H9 (cell line): ENCODE measurements around the gene MAT2A. TPM values are rescaled to one million over a fixed set of nuclear protein-coding genes. Genes with fewer than 3 reads are reported as not detected.

Experiments
- DNase-seq: peaks from one replicate; pipeline ENCODE4 v3.0.0-alpha.2; 2017
- H2AFZ ChIP-seq: one replicate; pipeline ENCODE4 v1.6.1; 2013; ENCODE audit warnings: mild to moderate bottlenecking, low read length, control low read depth, moderate library complexity
- H2AK5ac ChIP-seq: 2 replicates; pipeline ENCODE4 v1.6.1; 2013; ENCODE audit warnings: low read length, control low read depth, mixed read lengths; ENCODE audit not compliant: insufficient read length
- H2BK120ac ChIP-seq: one replicate; pipeline ENCODE4 v1.6.1; 2013; ENCODE audit warnings: low read depth, mild to moderate bottlenecking, low read length, control low read depth, inconsistent platforms; ENCODE audit not compliant: poor library complexity, severe bottlenecking
- H2BK12ac ChIP-seq: 2 replicates; pipeline ENCODE4 v1.6.1; 2013; ENCODE audit warnings: low read length, control low read depth, mixed read lengths, low read depth; ENCODE audit not compliant: insufficient read length
- H2BK15ac ChIP-seq: 2 replicates; pipeline ENCODE4 v1.6.1; 2013; ENCODE audit warnings: low read depth, low read length, control low read depth
- H2BK20ac ChIP-seq: one replicate; pipeline ENCODE4 v1.6.1; 2013; ENCODE audit warnings: low read depth, mild to moderate bottlenecking, low read length, control low read depth, inconsistent platforms; ENCODE audit not compliant: poor library complexity, severe bottlenecking
- H2BK5ac ChIP-seq: 2 replicates; pipeline ENCODE4 v1.6.1; 2013; ENCODE audit warnings: low read length, control low read depth, mixed read lengths; ENCODE audit not compliant: insufficient read length
- H3K14ac ChIP-seq: 2 replicates; pipeline ENCODE4 v1.6.1; 2013; ENCODE audit warnings: low read length, control low read depth; ENCODE audit not compliant: insufficient read depth
- H3K18ac ChIP-seq: 2 replicates; pipeline ENCODE4 v1.6.1; 2013; ENCODE audit warnings: low read depth, mild to moderate bottlenecking, mixed read lengths, low read length, control low read depth; ENCODE audit not compliant: insufficient read length
- H3K23ac ChIP-seq: 2 replicates; pipeline ENCODE4 v1.6.1; 2013; ENCODE audit warnings: low read length, control low read depth, mixed read lengths, low read depth; ENCODE audit not compliant: insufficient read length
- H3K23me2 ChIP-seq: 2 replicates; pipeline ENCODE4 v1.6.1; 2013; ENCODE audit warnings: low read depth, mild to moderate bottlenecking, mixed read lengths, low read length, control low read depth; ENCODE audit not compliant: insufficient read length, poor library complexity, severe bottlenecking
- H3K27ac ChIP-seq: 2 replicates; pipeline ENCODE4 v1.5.1; 2013; ENCODE audit warnings: low read length, control low read depth, mixed read lengths, low read depth; ENCODE audit not compliant: insufficient read length
- H3K27me3 ChIP-seq: 2 replicates; pipeline ENCODE4 v1.6.1; 2013; ENCODE audit warnings: low read length, control low read depth, inconsistent platforms; ENCODE audit not compliant: insufficient read depth
- H3K4ac ChIP-seq: 2 replicates; pipeline ENCODE4 v1.6.1; 2013; ENCODE audit warnings: low read depth, mild to moderate bottlenecking, control low read depth, inconsistent platforms, low read length, moderate library complexity
- H3K4me1 ChIP-seq: 2 replicates; pipeline ENCODE4 v1.6.1; 2013; ENCODE audit warnings: low read length, control low read depth, inconsistent platforms; ENCODE audit not compliant: insufficient read depth
- H3K4me2 ChIP-seq: 2 replicates; pipeline ENCODE4 v1.6.1; 2013; ENCODE audit warnings: low read length, control low read depth, mixed read lengths; ENCODE audit not compliant: insufficient read length, insufficient read depth
- H3K56ac ChIP-seq: 2 replicates; pipeline ENCODE4 v1.6.1; 2013; ENCODE audit warnings: low read depth, mild to moderate bottlenecking, mixed read lengths, low read length, control low read depth; ENCODE audit not compliant: insufficient read length
- H3K79me1 ChIP-seq: 2 replicates; pipeline ENCODE4 v1.6.1; 2013; ENCODE audit warnings: low read depth, mild to moderate bottlenecking, moderate library complexity, low read length, control low read depth, inconsistent platforms; ENCODE audit not compliant: insufficient read depth, poor library complexity, severe bottlenecking
- H3K79me2 ChIP-seq: 2 replicates; pipeline ENCODE4 v1.6.1; 2013; ENCODE audit warnings: low read length, control low read depth, inconsistent platforms; ENCODE audit not compliant: insufficient read depth
- H3K9ac ChIP-seq: 2 replicates; pipeline ENCODE4 v1.6.1; 2013; ENCODE audit warnings: low read length, control low read depth, mixed read lengths; ENCODE audit not compliant: insufficient read length; ENCODE audit errors: extremely low read depth
- H3K9me3 ChIP-seq: one replicate; pipeline ENCODE4 v1.6.1; 2013; ENCODE audit warnings: low read depth, low read length, inconsistent platforms; ENCODE audit not compliant: control insufficient read depth
- H3T11ph ChIP-seq: one replicate; pipeline ENCODE4 v1.6.1; 2013; ENCODE audit warnings: mild to moderate bottlenecking, low read length, control low read depth, inconsistent platforms
- H4K20me1 ChIP-seq: one replicate; pipeline ENCODE4 v1.6.1; 2013; ENCODE audit not compliant: control insufficient read depth, insufficient read length, insufficient read depth
- H4K5ac ChIP-seq: 2 replicates; pipeline ENCODE4 v1.6.1; 2013; ENCODE audit warnings: low read depth, mild to moderate bottlenecking, mixed read lengths, low read length, control low read depth; ENCODE audit not compliant: insufficient read length
- H4K8ac ChIP-seq: replicated peaks from 2 replicates; pipeline ENCODE4 v1.6.1; 2013; ENCODE audit warnings: low read length, control low read depth, mixed read lengths, low read depth; ENCODE audit not compliant: insufficient read length
- H4K91ac ChIP-seq: 2 replicates; pipeline ENCODE4 v1.6.1; 2013; ENCODE audit warnings: low read depth, mild to moderate bottlenecking, moderate library complexity, mixed read lengths, low read length, control low read depth; ENCODE audit not compliant: insufficient read length
- H3K27ac Mint-ChIP-seq, 3 experiments: 2 replicates in 2 of 3; 3 replicates in 1 of 3; pipeline ENCODE4 v1.8.0; 2020 to 2021; ENCODE audit warnings: mixed read lengths in 3 of 3, mild to moderate bottlenecking in 1 of 3, moderate library complexity in 1 of 3
- H3K27me3 Mint-ChIP-seq: 2 replicates; pipeline ENCODE4 v1.8.0; 2021; ENCODE audit warnings: low read depth, mild to moderate bottlenecking, moderate library complexity, mixed read lengths
- H3K36me3 Mint-ChIP-seq, 3 experiments: 2 replicates in 2 of 3; 3 replicates in 1 of 3; pipeline ENCODE4 v1.8.0; 2020 to 2021; ENCODE audit warnings: low read depth in 3 of 3, mixed read lengths in 3 of 3; ENCODE audit not compliant: insufficient read depth in 1 of 3
- H3K4me1 Mint-ChIP-seq, 2 experiments: 2 replicates each; pipeline ENCODE4 v1.8.0; 2020; ENCODE audit warnings: mixed read lengths in 2 of 2
- H3K4me3 Mint-ChIP-seq, 2 experiments: 2 replicates in 1 of 2; 3 replicates in 1 of 2; pipeline ENCODE4 v1.8.0; 2020 to 2021; ENCODE audit warnings: mild to moderate bottlenecking in 2 of 2, mixed read lengths in 2 of 2, moderate library complexity in 1 of 2
- H3K9me3 Mint-ChIP-seq, 2 experiments: 2 replicates in 1 of 2; 3 replicates in 1 of 2; pipeline ENCODE4 v1.8.0; 2020; ENCODE audit warnings: mild to moderate bottlenecking in 2 of 2, mixed read lengths in 2 of 2, moderate library complexity in 1 of 2
- WGBS: extraction: QIAGEN DNeasy Blood & Tissue Kit; methylation state at CpG from one replicate; pipeline ENCODE4 v1.1.7; 2013; ENCODE audit warnings: missing lambda C conversion rate, low lambda C conversion rate, mixed read lengths; ENCODE audit not compliant: insufficient read length; ENCODE audit errors: extremely low coverage; 5-methylcytosine and 5-hydroxymethylcytosine counted together
- total RNA-seq: library from RNA; stranded (reverse); gene quantifications from 2 replicates; pipeline ENCODE4 v1.2.1, GENCODE V29; 2021
- TF ChIP-seq, protein P1 (sequence below): fragments of 200-600 bp; sonication (generic); conservative IDR thresholded peaks from 3 replicates; pipeline ENCODE4 v1.8.0; 2021; ENCODE audit warnings: antibody characterized with exemption, mild to moderate bottlenecking

MAT2A gene
- total RNA-seq, 1 experiment from 2014 or later: 459 TPM

DNA sequence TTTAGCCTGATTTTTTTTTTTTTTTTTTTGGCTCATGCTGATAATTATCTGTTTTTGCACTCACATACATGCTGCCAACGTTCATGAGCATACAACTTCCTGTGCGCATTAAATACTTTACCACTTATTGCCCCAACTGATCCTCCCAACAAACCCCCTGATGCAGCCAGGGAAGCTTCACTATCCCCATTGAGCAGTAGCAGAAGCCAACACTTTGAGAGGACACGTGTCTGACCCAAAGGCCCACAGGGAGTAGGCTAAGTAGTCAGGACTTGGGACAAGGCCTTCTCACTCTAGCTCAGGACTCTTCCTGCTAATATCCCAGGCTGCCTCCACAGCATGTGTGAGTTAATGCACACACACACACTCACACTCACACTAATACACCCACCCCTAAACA is 36.2 kb upstream of the MAT2A start:
- no peak overlapping the region for H3K56ac ChIP-seq
- no peak overlapping the region for H3K4me2 ChIP-seq
- H2AK5ac ChIP-seq: no peak overlapping the region
- H4K8ac ChIP-seq: no peak overlapping the region
- no peak overlapping the region for H2BK120ac ChIP-seq
- peaks cover 0 to 3% of the 10 kb centered on the region in 2 experiments; a peak in 1 of 5 replicates for H3K9me3 Mint-ChIP-seq
- DNase-seq: no peak
- no peaks in the 10 kb centered on the region for H3K27me3 Mint-ChIP-seq
- no peak overlapping the region; a peak in 1 of 5 replicates for H3K4me3 Mint-ChIP-seq
- H3K79me2 ChIP-seq: no peaks in the 10 kb centered on the region
- no peaks in the 10 kb centered on the region for H3K79me1 ChIP-seq
- TF ChIP-seq, protein P1, sequence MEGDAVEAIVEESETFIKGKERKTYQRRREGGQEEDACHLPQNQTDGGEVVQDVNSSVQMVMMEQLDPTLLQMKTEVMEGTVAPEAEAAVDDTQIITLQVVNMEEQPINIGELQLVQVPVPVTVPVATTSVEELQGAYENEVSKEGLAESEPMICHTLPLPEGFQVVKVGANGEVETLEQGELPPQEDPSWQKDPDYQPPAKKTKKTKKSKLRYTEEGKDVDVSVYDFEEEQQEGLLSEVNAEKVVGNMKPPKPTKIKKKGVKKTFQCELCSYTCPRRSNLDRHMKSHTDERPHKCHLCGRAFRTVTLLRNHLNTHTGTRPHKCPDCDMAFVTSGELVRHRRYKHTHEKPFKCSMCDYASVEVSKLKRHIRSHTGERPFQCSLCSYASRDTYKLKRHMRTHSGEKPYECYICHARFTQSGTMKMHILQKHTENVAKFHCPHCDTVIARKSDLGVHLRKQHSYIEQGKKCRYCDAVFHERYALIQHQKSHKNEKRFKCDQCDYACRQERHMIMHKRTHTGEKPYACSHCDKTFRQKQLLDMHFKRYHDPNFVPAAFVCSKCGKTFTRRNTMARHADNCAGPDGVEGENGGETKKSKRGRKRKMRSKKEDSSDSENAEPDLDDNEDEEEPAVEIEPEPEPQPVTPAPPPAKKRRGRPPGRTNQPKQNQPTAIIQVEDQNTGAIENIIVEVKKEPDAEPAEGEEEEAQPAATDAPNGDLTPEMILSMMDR: no peak
- H2BK20ac ChIP-seq: no peak overlapping the region
- H3K9ac ChIP-seq: no peak overlapping the region
- no peak overlapping the region for H3T11ph ChIP-seq
- H4K91ac ChIP-seq: no peak overlapping the region
- 0 out of 2 replicates have a peak, but pooled peaks cover 2% of the 10 kb centered on the region for H3K4me1 ChIP-seq
- no peak overlapping the region for H3K27ac ChIP-seq
- no peak overlapping the region for H3K23ac ChIP-seq
- H4K20me1 ChIP-seq: no peaks in the 10 kb centered on the region
- no peaks in the 10 kb centered on the region for H3K23me2 ChIP-seq
- H3K4ac ChIP-seq: no peak overlapping the region
- H3K27ac Mint-ChIP-seq: no peak overlapping the region
- H3K14ac ChIP-seq: no peak overlapping the region
- H2BK15ac ChIP-seq: no peak overlapping the region
- no peak overlapping the region for H4K5ac ChIP-seq
- no peaks in the 10 kb centered on the region for H3K9me3 ChIP-seq
- no peak overlapping the region for H3K18ac ChIP-seq
- no peak overlapping the region for H2AFZ ChIP-seq
- H2BK5ac ChIP-seq: no peak overlapping the region
- H3K27me3 ChIP-seq: no peaks in the 10 kb centered on the region
- H3K36me3 Mint-ChIP-seq: no peaks in the 10 kb centered on the region
- no peak overlapping the region for H2BK12ac ChIP-seq
- no CpG with 5 or more reads among the region's 3 CpGs for WGBS
- H3K4me1 Mint-ChIP-seq: peaks cover 8 to 14% of the 10 kb centered on the region in 2 experiments
